Mononuclear cell (primary cell): ENCODE data around the gene TAF1D. TPM values are rescaled to one million over a fixed set of nuclear protein-coding genes. Genes with fewer than 3 reads are reported as not detected.
A peak's percentile ranks its signal among the peaks of the same experiment; 100 is the strongest.
"Not testable (repeated sequence)": the region's sequence is repeated elsewhere in the genome, so short reads cannot be mapped to it uniquely, and the experiment has no call there.

Source experiments
- H3K27me3 ChIP-seq: 2 replicates; pipeline ENCODE4 v1.6.0; 2011; ENCODE audit warnings: low read length, control low read depth; ENCODE audit not compliant: insufficient read depth
- H3K4me1 ChIP-seq: 2 replicates; pipeline ENCODE4 v1.5.1; 2011; ENCODE audit warnings: mild to moderate bottlenecking, low read length, control low read depth; ENCODE audit not compliant: insufficient read depth
- H3K4me3 ChIP-seq: 2 replicates; pipeline ENCODE4 v1.5.1; 2011; ENCODE audit warnings: mild to moderate bottlenecking, low read length, moderate library complexity
- H3K9me3 ChIP-seq: 2 replicates; pipeline ENCODE4 v1.5.1; 2011; ENCODE audit warnings: low read depth, mild to moderate bottlenecking, control low read depth, low read length
- total RNA-seq: library from RNA; depleted of rRNA; stranded (reverse); fragments of >200 nt; gene quantifications from one replicate; pipeline ENCODE4 v1.2.3, GENCODE V29; 2012

The TAF1D gene
- total RNA-seq, 1 donor, result 229 TPM

DNA sequence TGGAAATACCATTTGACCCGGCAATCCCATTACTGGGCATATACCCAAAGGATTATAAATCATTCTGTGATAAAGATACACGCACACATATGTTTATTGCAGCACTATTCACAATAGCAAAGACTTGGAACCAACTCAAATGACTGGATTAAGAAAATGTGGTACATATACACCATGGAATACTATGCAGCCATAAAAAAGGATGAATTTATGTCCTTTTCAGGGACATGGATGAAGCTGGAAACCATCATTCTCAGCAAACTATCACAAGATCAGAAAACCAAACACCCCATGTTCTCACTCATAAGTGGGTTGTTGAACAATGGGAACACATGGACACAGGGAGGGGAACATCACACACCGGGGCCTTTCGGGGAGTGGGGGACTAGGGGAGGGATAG is 17.8 kb upstream of the TAF1D start:
- not testable (repeated sequence) for H3K9me3 ChIP-seq, H3K4me1 ChIP-seq, H3K4me3 ChIP-seq, H3K27me3 ChIP-seq

DNA sequence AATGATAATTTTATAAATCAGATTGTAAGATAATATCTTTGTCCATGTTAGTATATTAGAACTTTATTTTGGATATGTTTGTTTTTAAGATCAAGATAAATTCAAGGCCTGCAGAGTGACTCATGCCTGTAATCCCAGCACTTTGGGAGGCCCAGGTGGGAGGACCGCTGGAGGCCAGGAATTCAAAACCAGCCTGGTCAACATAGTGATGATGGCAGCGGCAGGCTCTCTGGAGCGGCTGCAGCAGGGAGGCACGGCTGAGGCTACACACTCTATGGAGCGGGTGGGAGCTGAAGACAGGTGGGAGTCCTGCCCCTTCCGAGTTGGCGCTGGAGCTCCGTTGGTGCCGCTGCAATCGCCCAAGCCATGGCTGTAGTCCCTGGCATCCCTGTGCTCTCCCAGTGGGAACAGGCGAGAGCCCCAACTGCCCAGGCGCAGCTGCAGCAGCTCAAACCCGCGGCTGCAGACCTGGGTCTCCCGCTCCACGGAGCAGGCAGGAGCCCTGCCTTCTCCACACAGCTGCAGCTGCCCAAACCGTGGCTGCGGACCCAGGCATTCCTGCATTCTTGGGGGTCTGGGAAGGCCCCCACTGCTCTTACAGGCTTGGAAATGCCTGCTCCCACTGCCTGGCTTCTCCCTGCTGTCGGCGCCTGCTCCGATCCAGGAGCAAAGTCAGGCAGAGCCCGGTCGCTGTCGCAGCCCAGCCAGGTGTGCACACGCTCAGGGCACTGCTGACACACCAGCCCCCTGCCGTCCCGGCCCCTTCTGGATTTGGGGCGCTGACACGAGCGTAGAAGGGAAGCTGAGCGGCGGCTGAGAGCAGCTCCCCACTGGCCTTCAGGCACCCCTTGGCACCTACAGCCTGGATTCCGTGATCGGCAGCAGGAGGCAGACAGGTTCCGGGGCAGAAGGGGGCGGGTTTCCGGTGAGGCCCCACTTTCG is 16.9 kb upstream of the TAF1D start:
- no peaks in the 10 kb centered on the region for H3K27me3 ChIP-seq
- no peaks in the 10 kb centered on the region for H3K4me1 ChIP-seq
- no peaks in the 10 kb centered on the region for H3K9me3 ChIP-seq
- no peak overlapping the region for H3K4me3 ChIP-seq

DNA sequence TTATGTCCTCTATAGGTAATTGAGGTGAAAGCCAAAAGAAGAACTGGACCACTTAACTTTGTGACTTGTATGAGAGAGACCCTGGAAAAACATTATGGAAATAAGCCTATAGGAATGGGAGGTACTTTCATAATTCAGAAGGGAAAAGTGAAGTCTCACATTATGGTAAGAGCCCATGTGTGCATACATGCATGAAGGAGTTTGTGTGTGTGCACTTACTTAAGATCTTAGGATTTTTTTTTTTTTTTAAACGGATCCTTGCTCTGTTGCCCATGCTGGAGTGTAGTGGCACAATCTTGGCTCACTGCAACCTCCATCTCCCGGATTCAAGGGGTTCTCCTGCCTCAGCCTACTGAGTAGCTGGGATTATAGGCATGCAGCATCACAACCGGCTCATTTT is 16.0 kb upstream of the TAF1D start:
- H3K27me3 ChIP-seq, result no peaks in the 10 kb centered on the region
- no peaks in the 10 kb centered on the region for H3K4me1 ChIP-seq
- H3K9me3 ChIP-seq, result no peaks in the 10 kb centered on the region
- H3K4me3 ChIP-seq, result no peak overlapping the region

DNA sequence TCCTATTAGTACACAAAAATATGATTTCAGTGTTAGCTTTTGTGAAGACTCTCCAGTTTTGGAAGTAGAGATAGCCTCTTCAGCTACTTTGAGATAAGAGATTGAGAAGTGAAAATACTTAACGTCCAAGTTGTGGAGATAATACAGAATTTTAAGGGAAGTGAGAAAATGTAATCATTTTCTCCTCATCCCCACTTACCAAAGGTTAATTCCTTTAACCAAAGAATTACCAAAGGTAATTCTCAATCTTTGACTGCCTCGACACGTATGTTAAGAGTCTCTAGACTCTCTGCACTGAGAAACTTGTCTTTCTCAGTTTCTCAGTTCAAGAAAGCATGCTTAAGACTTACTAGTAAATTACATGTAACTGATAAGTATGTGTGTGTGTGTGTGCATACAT is 15.5 kb upstream of the TAF1D start:
- no peaks in the 10 kb centered on the region for H3K4me1 ChIP-seq
- no peaks in the 10 kb centered on the region for H3K9me3 ChIP-seq
- no peaks in the 10 kb centered on the region for H3K27me3 ChIP-seq

DNA sequence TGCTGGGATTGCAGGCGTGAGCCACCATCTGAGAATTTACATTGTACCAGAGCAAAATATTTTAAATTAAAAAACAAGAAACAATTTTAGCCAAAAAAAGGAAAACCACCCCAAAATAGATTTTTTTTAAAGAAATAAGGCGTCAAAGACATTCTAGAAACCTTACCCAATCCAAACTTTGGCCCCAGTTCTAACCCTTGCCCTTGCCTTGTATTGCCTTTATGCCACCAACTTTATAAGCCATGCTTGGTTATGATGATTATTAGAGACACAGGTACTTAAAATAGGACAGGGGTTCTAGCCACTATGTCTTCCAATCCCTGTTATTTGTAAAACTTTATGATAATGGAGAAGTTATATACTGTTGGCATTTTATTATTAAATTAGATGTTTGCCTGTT is 11.9 kb upstream of the TAF1D start:
- H3K4me1 ChIP-seq, result no peaks in the 10 kb centered on the region
- H3K4me3 ChIP-seq, result no peak overlapping the region
- no peaks in the 10 kb centered on the region for H3K27me3 ChIP-seq

More for the DNA sequence above, 15.5 kb upstream of the TAF1D start:
- no peak overlapping the region for H3K4me3 ChIP-seq

DNA sequence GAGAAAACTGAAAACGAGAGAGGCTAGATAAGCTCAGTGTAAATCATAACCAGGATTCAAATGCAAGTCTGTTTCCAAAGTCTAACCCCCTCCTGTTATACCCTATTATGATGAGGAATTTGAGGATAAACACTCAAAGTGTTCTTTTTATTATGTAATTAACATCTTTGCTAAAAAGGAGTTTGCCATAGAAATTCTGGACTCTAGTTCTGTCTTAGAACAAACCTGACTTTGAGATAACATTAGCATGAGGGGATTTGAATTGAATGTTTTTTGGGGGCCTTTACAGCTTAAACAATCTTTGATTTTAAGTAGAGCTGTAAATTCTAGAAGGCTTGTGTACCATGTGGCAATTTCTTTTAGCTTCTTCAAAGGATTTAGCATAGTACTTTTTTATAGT is 9.7 kb upstream of the TAF1D start:
- no peak overlapping the region for H3K4me3 ChIP-seq

More for the DNA sequence above, 11.9 kb upstream of the TAF1D start:
- no peaks in the 10 kb centered on the region for H3K9me3 ChIP-seq

DNA sequence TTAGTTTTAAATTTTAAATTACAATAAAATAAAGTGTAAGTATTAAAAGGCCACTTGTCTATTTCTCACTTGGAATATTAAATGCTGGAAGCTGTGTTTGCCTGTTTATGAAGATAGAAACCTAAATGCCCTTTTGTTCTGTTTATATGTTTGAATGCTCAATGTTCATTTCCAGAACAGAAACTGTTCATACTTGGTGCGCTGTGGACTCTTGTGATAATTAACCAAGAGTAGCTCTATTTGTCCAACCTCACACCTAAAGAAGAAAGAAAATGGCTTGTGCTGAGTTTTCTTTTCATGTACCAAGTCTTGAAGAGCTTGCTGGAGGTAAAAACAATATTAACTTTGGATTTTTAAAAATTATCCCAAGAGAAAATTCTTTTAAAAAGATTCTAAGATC is 5.8 kb upstream of the TAF1D start:
- Histone ChIP-seq H3K27me3 (no peaks in the 10 kb centered on the region), H3K4me1 (peaks cover 8% of the 10 kb centered on the region), H3K4me3 (no peak overlapping the region), H3K9me3 (no peaks in the 10 kb centered on the region)

More for the DNA sequence above, 9.7 kb upstream of the TAF1D start:
- Histone ChIP-seq H3K27me3 (no peaks in the 10 kb centered on the region), H3K9me3 (no peaks in the 10 kb centered on the region), H3K4me1 (no peaks in the 10 kb centered on the region)

DNA sequence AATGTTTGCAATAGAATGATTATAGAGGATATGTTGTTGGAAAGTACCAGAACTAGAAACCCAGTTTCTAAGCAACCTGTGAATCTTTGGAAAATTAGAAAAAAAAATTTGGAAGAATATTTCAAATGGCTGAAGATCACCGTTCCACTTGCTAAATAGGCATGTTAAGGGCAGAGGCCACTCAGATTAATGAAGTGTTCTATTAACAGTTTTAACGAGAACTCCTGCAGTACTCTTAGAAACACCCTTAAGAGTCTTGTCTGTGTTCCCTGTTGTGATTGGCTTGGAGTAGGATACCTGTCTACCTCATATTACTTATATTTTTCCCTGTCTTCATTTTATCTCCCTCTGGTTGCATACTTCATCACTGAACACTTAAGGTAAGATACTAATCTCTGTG is 4.8 kb upstream of the TAF1D start:
- H3K4me1 ChIP-seq, result peaks cover 11% of the 10 kb centered on the region

DNA sequence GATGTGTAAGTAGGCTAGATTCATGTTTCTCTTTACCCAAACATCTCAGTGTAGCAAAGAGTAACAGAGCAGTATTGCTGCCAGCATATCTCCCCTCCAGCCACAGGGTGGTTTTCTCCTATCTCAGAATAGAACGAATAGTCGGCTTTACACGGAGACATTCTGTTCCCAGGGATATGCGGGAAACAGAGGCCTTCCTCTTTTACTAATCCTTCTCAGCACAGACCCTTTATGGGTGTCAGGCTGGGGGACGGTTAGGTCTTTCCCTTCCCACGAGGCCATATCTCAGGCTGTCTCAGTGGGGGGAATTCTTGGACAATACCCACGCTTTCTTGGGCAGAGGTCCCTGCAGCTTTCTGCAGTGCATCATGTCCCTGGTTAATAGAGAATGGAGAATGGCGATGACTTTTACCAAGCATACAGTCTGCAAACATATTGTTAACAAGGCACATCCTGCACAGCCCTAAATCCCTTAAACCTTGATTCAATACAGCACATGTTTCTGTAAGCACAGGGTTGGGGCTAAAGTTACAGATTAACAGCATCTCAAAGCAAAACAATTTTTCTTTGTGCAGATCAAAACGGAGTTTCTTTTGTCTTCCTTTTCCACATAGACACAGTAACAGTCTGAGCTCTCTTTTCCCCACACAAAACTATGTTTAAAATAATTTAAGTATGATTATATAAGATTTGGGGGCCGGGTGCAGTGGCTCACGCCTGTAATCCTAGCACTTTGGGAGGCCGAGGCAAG is 3.9 kb upstream of the TAF1D start:
- H3K4me1 ChIP-seq, result peaks cover 14% of the 10 kb centered on the region
- H3K4me3 ChIP-seq, H3K27me3 ChIP-seq, H3K9me3 ChIP-seq: not testable (repeated sequence)

More for the DNA sequence above, 4.8 kb upstream of the TAF1D start:
- no peaks in the 10 kb centered on the region for H3K27me3 ChIP-seq
- H3K4me3 ChIP-seq, result no peak overlapping the region
- H3K9me3 ChIP-seq, result no peaks in the 10 kb centered on the region

DNA sequence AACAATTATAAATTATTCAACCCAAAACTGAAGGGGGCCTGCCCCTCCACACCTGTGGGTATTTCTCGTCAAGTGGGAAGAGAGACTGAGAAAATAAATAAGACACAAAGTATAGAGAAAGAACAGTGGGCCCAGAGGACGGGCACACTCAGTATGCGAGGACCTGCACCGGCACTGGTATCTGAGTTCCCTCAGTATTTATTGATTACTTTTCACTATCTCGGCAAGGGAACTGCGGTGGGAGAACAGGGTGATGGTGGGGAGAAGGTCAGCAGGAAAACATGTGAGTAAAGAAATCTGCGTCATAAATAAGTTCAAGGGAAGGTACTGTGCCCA is 3.3 kb upstream of the TAF1D start:
- Histone ChIP-seq H3K27me3 (no peaks in the 10 kb centered on the region), H3K9me3 (no peaks in the 10 kb centered on the region), H3K4me3 (no peak overlapping the region), H3K4me1 (peaks cover 20% of the 10 kb centered on the region)

DNA sequence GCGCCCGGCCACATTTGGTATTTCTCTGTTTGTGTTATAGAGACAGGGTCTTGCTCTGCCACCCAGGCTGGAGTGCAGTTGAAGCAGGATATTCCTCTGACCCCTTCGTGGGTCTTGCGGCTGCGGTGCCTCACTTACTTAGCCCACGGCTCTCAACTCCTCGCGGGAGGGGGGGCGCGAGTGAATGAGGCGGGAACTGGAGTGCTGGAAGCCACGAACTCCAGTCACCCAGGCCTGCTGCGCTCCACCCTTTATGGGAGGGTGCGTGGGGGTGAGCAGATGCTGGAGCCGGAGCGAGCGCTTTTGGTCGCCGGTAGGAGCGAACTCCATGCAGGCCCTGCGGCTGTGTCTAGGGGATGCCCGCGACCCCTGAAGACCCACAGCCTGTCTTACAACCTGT is 2.0 kb upstream of the TAF1D start:
- Histone ChIP-seq H3K4me3 (no peak overlapping the region), H3K9me3 (no peaks in the 10 kb centered on the region), H3K27me3 (no peaks in the 10 kb centered on the region), H3K4me1 (peaks cover 28% of the 10 kb centered on the region)

DNA sequence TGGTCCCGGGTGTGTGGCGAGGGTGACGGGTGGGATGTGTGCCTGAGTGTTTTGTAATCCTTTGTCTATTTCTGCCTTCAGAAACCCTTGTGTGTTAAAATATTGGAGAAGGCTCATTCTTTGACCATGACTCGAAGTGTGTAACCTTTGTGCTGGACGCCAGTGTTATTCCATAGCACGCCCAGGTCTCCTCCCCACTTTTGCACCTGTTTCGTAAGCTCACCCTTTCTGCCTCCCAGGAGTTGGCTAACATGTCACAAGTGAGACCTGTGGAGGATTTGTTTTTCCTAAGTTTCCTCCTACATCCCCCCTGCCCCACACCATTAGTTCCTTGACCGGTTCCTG is 559 bp upstream of the TAF1D start:
- Histone ChIP-seq H3K4me1 (peaks cover 32% of the 10 kb centered on the region), H3K4me3 (peak overlapping the region; percentile 78), H3K27me3 (no peaks in the 10 kb centered on the region), H3K9me3 (no peaks in the 10 kb centered on the region)

DNA sequence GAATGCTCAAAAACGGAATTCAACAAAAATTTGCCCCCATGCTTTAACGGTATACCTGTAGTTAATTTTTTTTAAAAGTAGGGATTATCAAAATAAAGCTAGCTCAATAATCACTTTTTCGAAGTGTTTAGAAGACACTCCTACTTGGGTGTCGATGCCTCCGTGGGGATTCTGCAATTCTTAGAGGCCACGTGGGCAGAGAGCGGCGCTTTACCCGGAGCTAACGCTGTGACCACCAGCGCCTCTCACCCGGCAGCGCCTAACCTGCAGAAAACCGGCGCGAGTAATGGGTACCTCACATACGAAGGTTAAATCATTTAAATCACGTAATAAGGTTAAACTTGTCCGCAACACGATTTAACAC is 583 bp downstream of the TAF1D start:
- H3K4me1 ChIP-seq, result peaks cover 32% of the 10 kb centered on the region
- peak overlapping the region; percentile 78 for H3K4me3 ChIP-seq

DNA sequence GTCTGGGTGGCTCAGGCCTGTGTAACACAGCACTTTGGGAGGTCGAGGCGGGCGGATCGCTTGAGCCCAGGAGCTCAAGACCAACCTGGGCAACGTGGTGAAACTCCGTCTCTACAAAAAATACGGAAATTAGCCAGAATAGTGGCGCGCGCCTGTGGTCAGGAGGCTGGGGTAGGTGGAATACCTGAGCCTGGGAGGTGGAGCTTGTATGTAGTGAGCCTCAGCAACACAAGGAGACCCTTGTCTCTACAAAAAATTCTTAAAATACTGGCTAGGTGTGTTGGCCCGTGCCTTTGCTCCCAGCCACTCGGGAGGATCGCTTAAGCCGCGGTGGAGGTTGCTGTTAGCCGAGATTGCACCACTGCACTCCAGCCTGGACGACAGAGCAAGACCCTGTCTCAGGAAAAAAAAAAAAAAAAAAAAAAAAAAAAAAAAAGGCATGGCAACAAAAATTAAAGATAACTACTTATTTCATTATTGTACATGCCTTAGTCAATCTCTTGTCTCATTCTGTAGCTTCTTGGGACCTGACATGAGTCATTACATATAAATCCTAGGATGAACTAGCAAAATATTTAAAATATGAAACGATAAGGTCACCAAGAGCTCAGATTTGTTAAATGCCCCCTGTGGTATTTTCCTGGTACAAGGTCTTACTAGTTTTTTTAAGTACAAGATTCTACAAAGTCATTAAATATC is 1.1 kb downstream of the TAF1D start:
- H3K9me3 ChIP-seq, result no peaks in the 10 kb centered on the region
- H3K4me3 ChIP-seq, result peak overlapping the region; percentile 78
- H3K27me3 ChIP-seq, result no peaks in the 10 kb centered on the region
- peaks cover 32% of the 10 kb centered on the region for H3K4me1 ChIP-seq

More for the DNA sequence above, 583 bp downstream of the TAF1D start:
- Histone ChIP-seq H3K9me3 (no peaks in the 10 kb centered on the region), H3K27me3 (no peaks in the 10 kb centered on the region)

DNA sequence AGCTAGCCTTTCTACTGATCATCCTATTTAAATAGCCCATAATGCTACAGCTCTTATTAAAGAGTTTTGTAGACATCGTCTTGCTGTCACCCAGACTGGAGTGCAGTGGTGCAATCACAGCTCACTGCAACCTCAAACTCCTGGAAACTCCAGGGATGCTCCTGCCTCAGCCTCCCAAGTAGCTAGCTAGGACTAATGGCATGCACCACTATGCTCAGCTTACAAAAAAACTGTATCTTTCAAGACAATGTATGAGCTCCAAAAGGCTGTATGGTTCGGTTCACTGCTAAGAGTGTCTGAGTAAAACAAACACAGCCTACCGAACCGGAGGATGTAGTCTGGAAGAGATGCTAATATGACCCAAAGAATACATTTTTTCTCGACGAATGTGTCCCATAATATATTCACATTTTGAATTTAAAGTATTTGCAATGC is 2.6 kb downstream of the TAF1D start:
- Histone ChIP-seq H3K4me1 (peaks cover 36% of the 10 kb centered on the region), H3K4me3 (no peak overlapping the region), H3K9me3 (no peaks in the 10 kb centered on the region), H3K27me3 (no peaks in the 10 kb centered on the region)
